ENCODE measurements around the gene TRAPPC11. TPM values are rescaled to one million over a fixed set of nuclear protein-coding genes. Genes with fewer than 3 reads are reported as not detected.

The TRAPPC11 gene
- total RNA-seq, 1 experiment from 2014 or later = 21.5 TPM

- Mint-ChIP-seq H3K36me3 (ENCODE audit: insufficient read depth, unreplicated experiment) (peaks cover 25% of the 10 kb centered on the region), H3K27me3 (ENCODE audit: unreplicated experiment) (no peaks in the 10 kb centered on the region), H3K4me1 (ENCODE audit: low read depth, unreplicated experiment) (peaks cover 9% of the 10 kb centered on the region), H3K4me3 (ENCODE audit: low read depth, unreplicated experiment) (peak overlapping the region; percentile 81), H3K27ac (ENCODE audit: unreplicated experiment) (peak overlapping the region; percentile 66), H3K9me3 (ENCODE audit: low read depth, unreplicated experiment) (no peaks in the 10 kb centered on the region)
- CTCF ChIA-PET = no interaction called here
- TF ChIP-seq, protein P1, sequence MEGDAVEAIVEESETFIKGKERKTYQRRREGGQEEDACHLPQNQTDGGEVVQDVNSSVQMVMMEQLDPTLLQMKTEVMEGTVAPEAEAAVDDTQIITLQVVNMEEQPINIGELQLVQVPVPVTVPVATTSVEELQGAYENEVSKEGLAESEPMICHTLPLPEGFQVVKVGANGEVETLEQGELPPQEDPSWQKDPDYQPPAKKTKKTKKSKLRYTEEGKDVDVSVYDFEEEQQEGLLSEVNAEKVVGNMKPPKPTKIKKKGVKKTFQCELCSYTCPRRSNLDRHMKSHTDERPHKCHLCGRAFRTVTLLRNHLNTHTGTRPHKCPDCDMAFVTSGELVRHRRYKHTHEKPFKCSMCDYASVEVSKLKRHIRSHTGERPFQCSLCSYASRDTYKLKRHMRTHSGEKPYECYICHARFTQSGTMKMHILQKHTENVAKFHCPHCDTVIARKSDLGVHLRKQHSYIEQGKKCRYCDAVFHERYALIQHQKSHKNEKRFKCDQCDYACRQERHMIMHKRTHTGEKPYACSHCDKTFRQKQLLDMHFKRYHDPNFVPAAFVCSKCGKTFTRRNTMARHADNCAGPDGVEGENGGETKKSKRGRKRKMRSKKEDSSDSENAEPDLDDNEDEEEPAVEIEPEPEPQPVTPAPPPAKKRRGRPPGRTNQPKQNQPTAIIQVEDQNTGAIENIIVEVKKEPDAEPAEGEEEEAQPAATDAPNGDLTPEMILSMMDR (IDR thresholded peaks at IDR 0.05; ENCODE audit: unreplicated experiment) = no peak
- no peak for DNase-seq
- BruUV-seq (replicated peaks) = no TSS peak
- intact Hi-C loops (cut with micrococcal nuclease; ENCODE audit: unreplicated experiment) = loop anchor here (5.0 kb wide), 1 partner anchor 186 kb away; no protein-coding TSS in a partner anchor
Measured at GRCh38 chr4:183658362-183659028, 598 bp upstream of the TRAPPC11 start.

DNA sequence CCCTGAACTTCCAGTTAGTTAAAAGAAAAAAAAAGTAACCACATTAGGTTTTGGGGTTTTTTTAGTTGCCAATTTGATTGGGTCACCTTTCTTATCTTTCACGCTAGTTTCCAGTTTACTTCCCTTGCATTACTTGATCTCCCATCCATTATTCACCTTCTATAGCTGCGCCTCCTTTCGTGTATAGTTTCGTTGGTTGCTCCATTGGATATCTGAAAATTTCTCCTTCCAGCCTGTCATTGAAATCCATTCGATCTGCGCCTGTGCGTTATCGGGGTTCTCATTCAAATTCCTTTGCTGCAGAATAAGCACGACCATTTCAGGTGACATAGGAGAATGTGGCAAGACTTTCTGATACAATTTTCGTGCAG, 764 bp downstream of the TRAPPC11 start:
- Mint-ChIP-seq H3K27me3 (ENCODE audit: unreplicated experiment) (no peaks in the 10 kb centered on the region), H3K27ac (ENCODE audit: unreplicated experiment) (peak overlapping the region; percentile 66), H3K9me3 (ENCODE audit: low read depth, unreplicated experiment) (no peaks in the 10 kb centered on the region), H3K4me1 (ENCODE audit: low read depth, unreplicated experiment) (peaks cover 9% of the 10 kb centered on the region), H3K36me3 (ENCODE audit: insufficient read depth, unreplicated experiment) (peaks cover 26% of the 10 kb centered on the region), H3K4me3 (ENCODE audit: low read depth, unreplicated experiment) (peak overlapping the region; percentile 81)
- intact Hi-C loops (cut with micrococcal nuclease; ENCODE audit: unreplicated experiment) = loop anchor here (5.0 kb wide), 1 partner anchor 188 kb away; no protein-coding TSS in a partner anchor
- no TSS peak for BruUV-seq (replicated peaks)
- no peak for DNase-seq
- TF ChIP-seq, protein P1 (IDR thresholded peaks at IDR 0.05; ENCODE audit: unreplicated experiment) = no peak
- CTCF ChIA-PET = interaction anchor here (0.7 kb wide), 1 partner anchor 40 kb away, joined by 4 read pairs; no protein-coding TSS in a partner anchor

GRCh38 chr4:183666088-183666487, 7.0 kb downstream of the TRAPPC11 start:
- no peak overlapping the region for H3K4me3 Mint-ChIP-seq (ENCODE audit: low read depth, unreplicated experiment)
- no TSS peak for BruUV-seq (replicated peaks)
- no peaks in the 10 kb centered on the region for H3K4me1 Mint-ChIP-seq (ENCODE audit: low read depth, unreplicated experiment)
- H3K36me3 Mint-ChIP-seq (ENCODE audit: insufficient read depth, unreplicated experiment) = peaks cover 26% of the 10 kb centered on the region
- no peaks in the 10 kb centered on the region for H3K27me3 Mint-ChIP-seq (ENCODE audit: unreplicated experiment)
- TF ChIP-seq, protein P1 (IDR thresholded peaks at IDR 0.05; ENCODE audit: unreplicated experiment) = no peak
- H3K27ac Mint-ChIP-seq (ENCODE audit: unreplicated experiment) = no peak overlapping the region
- intact Hi-C loops (cut with micrococcal nuclease; ENCODE audit: unreplicated experiment) = no loop called here
- DNase-seq = no peak
- H3K9me3 Mint-ChIP-seq (ENCODE audit: low read depth, unreplicated experiment) = no peaks in the 10 kb centered on the region
- CTCF ChIA-PET = no interaction called here

DNA sequence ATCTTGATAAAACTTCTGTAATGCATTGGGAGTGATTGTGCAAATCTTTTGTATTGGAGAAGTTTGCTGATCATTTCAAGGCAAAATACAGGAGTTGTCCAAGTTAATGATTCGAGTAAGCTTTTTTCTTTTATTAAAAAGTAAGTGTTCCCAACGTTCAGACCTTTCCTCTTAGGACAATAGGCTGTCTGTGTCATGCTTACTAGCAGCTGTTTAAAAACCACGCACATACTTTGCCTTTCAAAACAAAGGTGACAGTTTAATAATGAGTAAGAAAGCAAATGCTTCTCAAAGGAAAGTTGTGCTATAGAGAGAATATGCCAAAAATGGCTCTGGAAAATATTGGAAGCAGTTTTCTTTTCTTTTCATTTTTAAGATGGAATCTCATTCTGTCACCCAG, 11.2 kb downstream of the TRAPPC11 start:
- DNase-seq = no peak
- H3K4me3 Mint-ChIP-seq (ENCODE audit: low read depth, unreplicated experiment) = no peak overlapping the region
- peaks cover 21% of the 10 kb centered on the region for H3K36me3 Mint-ChIP-seq (ENCODE audit: insufficient read depth, unreplicated experiment)
- H3K27ac Mint-ChIP-seq (ENCODE audit: unreplicated experiment) = no peak overlapping the region
- H3K27me3 Mint-ChIP-seq (ENCODE audit: unreplicated experiment) = no peaks in the 10 kb centered on the region
- intact Hi-C loops (cut with micrococcal nuclease; ENCODE audit: unreplicated experiment) = no loop called here
- TF ChIP-seq, protein P1 (IDR thresholded peaks at IDR 0.05; ENCODE audit: unreplicated experiment) = no peak
- BruUV-seq (replicated peaks) = no TSS peak
- H3K4me1 Mint-ChIP-seq (ENCODE audit: low read depth, unreplicated experiment) = no peaks in the 10 kb centered on the region
- H3K9me3 Mint-ChIP-seq (ENCODE audit: low read depth, unreplicated experiment) = no peaks in the 10 kb centered on the region
- CTCF ChIA-PET = no interaction called here

All from Calu3 (cell line).